Uterus (tissue), 2 donors: ENCODE measurements around the gene SCCPDH.

Experiments
- CTCF ChIP-seq, 4 experiments: fragments of 200-600 bp in 2 of 4; fragments of 450-650 bp in 2 of 4; sonication (generic) in 2 of 4; IDR thresholded peaks; one replicate each; pipeline ENCODE4 v1.5.1; 2016 to 2019; ENCODE audit warnings: antibody characterized with exemption in 4 of 4, mild to moderate bottlenecking in 2 of 4, moderate library complexity in 1 of 4
- POLR2A ChIP-seq, 2 donors: fragments of 450-650 bp; IDR thresholded peaks; one replicate each; pipeline ENCODE4 v1.6.1; 2016; ENCODE audit warnings: antibody characterized with exemption in 2 of 2, mild to moderate bottlenecking in 1 of 2, moderate library complexity in 1 of 2

- no peak for TF ChIP-seq CTCF (IDR thresholded peaks at IDR 0.05)
- TF ChIP-seq POLR2A (IDR thresholded peaks at IDR 0.05): no peak
These were observed 71.9 kb downstream of the SCCPDH start for GRCh38 chr1:246795906-246796694.
